Activated naive CD4-positive, alpha-beta T cell treated with Interleukin-2 at 50 U/mL for 16 hours (primary cell): ENCODE measurements around the gene TM9SF4.

Experiments used
- DNase-seq: peaks from one replicate; pipeline ENCODE4 v3.0.0-alpha.2; 2020

Gene TM9SF4

GRCh38 chr20:32132911-32133549 lies 23.5 kb downstream of the TM9SF4 start:
- DNase-seq: no peak

- no peak for DNase-seq
Observed at GRCh38 chr20:32134026-32134425, 24.5 kb downstream of the TM9SF4 start.

- no peak for DNase-seq
Observed at GRCh38 chr20:32135983-32136515, 26.5 kb downstream of the TM9SF4 start.

DNA sequence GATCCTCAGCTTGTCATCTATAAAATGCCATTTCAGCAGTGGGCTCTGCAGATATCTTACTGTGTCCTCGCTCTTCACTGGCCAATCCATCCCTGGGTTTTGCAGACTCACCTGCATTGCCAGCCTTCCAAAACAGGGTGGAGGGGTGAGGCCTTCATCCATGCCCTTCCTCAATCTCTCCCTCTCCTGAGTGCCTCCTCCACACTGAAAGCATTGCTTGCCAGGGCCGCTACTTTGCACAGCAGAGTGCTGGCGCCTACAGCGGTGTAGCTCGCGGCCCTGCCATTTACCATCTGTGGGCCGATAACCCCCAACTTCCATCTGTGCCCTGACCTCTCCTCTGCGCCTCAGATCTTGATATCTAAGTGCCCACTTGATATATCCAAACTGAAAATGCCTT lies 29.4 kb downstream of the TM9SF4 start:
- no peak for DNase-seq

GRCh38 chr20:32139947-32140346 lies 30.4 kb downstream of the TM9SF4 start:
- DNase-seq: no peak

DNA sequence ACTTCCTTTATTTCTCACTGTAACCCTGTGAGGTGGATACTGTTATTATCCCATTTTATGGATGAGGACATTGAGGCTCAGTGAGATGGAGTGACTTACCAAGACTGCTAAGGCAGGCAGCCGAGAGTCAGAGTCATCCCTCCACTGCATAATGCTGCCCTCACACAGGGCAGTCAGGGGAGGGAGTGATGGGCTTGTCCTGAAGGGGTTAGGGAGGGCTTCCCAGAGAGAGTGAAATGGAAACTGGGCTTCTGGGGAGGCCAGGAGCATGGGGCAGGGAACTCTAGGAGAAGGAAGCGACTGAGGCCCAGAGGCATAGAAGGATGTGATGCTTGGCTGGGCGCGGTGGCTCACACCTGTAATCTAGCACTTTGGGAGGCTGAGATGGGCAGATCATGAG lies 31.1 kb downstream of the TM9SF4 start:
- no peak for DNase-seq

DNA sequence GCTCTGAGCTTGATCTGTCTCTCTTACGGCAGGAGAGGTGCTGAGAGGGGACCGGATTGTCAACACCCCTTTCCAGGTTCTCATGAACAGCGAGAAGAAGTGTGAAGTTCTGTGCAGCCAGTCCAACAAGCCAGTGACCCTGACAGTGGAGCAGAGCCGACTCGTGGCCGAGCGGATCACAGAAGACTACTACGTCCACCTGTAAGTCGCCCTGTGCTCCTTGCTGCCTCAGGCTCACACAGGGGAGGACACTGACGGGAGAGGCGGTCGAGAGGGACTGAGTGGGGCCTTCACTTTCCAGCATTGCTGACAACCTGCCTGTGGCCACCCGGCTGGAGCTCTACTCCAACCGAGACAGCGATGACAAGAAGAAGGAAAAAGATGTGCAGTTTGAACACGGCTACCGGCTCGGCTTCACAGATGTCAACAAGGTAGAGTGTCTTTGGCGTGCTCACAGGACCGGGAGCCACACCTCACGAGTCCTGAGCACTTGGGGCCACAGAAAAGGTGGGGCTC lies 32.0 kb downstream of the TM9SF4 start:
- DNase-seq: no peak

DNA sequence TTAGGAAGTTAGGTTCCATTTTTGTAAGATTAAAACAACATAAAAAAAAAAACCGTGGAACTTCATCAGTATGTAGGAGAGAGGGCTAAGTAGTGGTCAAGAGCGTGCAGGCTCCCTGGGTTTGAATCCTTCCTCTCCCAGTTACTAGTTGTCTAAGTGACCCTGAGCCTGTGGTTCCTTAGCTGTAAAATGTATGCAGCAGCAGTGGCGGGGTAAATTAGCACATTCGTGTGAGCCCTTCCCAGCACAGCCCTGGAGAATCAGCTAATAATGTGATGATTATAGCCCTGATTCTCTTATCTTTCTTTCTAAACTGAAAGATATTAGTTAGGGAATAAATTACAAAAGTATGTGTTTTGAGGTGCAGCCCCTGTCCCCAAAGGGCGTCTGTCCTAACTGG lies 32.6 kb downstream of the TM9SF4 start:
- no peak for DNase-seq

DNA sequence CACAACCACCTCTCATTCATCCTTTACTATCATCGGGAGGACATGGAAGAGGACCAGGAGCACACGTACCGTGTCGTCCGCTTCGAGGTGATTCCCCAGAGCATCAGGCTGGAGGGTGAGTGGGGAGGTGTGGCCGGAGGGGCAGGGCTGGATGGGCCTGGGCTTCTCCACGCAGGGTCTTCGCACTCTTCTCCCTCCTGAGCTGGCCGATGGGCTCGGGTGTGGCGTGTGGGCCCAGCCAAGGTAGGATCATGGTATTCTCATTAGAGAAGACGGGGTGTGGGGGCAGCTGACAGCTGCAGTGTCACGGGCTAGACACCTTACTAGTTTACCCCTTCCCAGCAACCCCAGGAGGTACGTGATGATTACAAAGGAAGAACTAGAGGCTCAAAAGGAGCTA lies 33.5 kb downstream of the TM9SF4 start:
- DNase-seq: no peak

DNA sequence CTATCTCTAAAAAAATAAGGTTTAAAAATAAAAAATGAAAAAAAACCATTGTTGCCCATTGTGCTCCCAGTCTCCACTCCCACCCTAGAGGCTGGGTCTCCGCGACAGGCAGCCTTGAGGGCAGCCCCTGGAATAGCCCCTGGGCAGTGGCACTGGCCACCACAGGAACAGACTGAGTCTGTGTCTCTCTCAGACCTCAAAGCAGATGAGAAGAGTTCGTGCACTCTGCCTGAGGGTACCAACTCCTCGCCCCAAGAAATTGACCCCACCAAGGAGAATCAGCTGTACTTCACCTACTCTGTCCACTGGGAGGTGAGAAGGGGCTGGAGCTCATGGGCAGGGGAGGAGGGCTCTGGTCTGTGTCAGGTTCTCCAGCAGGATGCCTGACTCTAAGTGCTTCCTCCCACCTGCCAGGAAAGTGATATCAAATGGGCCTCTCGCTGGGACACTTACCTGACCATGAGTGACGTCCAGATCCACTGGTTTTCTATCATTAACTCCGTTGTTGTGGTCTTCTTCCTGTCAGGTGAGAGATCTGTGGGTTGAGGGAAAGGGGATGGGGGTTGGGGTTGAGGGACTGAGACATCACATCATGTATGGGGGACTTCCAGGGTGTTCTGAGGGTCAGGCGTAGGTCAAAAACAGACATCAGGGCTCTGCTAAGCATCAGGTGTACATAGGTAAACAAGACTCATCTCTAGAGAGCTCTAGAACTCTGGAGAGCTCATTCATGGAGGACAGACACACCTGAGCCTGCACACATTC lies 35.6 kb downstream of the TM9SF4 start:
- DNase-seq: no peak

GRCh38 chr20:32149566-32150170 lies 40.2 kb downstream of the TM9SF4 start:
- no peak for DNase-seq

GRCh38 chr20:32150291-32150848 lies 40.9 kb downstream of the TM9SF4 start:
- DNase-seq: no peak

GRCh38 chr20:32152421-32153155 lies 43.1 kb downstream of the TM9SF4 start:
- DNase-seq: no peak

- DNase-seq: no peak
Observed at GRCh38 chr20:32153156-32153665, 43.7 kb downstream of the TM9SF4 start.

GRCh38 chr20:32153771-32154170 lies 44.3 kb downstream of the TM9SF4 start:
- DNase-seq: no peak

GRCh38 chr20:32155017-32155981 lies 45.8 kb downstream of the TM9SF4 start:
- DNase-seq: peak; percentile 33

GRCh38 chr20:32157611-32158010 lies 48.1 kb downstream of the TM9SF4 start:
- DNase-seq: no peak

GRCh38 chr20:32158351-32158750 lies 48.8 kb downstream of the TM9SF4 start:
- no peak for DNase-seq

DNA sequence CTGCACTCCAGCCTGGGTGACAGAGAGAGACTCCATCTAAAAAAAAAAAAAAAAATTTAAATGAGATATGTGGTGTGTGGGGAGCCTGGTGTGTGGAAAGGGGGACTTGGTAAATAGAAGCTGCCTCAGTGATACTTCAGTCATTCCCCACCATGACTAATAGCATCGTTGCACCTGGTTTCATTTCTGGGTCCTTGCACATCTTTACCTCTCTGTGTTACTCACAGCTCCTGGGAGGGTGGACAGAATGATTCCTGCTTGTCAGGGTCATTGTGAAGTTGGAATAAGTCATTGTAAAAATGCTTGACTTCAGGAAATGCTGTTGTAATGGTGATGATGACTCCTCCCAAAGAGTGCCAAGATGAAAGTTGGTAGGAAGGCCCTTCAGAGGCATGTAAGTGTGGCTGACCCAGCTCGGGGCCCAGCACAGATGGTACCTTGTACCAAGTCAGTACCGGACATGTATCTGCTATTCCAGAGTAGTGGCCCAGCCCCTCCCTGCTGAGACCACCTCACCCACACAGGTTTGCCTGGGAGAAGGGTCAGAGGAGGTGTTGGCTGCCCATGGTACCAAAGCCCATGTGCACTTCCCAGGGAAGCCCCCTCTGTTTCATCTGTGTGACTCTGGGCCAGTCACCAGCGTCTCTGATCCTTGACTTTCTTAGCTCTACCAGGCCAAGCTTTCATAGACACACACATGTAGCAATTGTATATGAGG lies 49.6 kb downstream of the TM9SF4 start:
- DNase-seq: no peak

- no peak for DNase-seq
Observed at GRCh38 chr20:32159766-32160221, 50.3 kb downstream of the TM9SF4 start.
